Measurements from ENCODE around the gene TOLLIP. TPM values are rescaled to one million over a fixed set of nuclear protein-coding genes. Genes with fewer than 3 reads are reported as not detected.

TOLLIP gene
- total and polyA plus RNA-seq, 4 donors: 20.0 to 52.1 (median 34.9) TPM

- whole genome bisulfite sequencing, 2 donors: 95% methylated on average over 19 to 20 of the region's 20 CpGs
- ATAC-seq (ENCODE audit: low FRiP score) (no peak), DNase-seq (no peak)
- intact Hi-C loops (cut with DNase I): no loop called here
- Histone ChIP-seq H3K4me1 (ENCODE audit: control insufficient read depth in 1 of 2, insufficient read depth in 2 of 2, low read length in 2 of 2) (no peaks in the 10 kb centered on the region), H3K4me3 (ENCODE audit: low read length in 2 of 2) (no peak overlapping the region), H3K36me3 (ENCODE audit: control insufficient read depth in 1 of 2, insufficient read depth in 2 of 2, low read length in 1 of 2) (no peaks in the 10 kb centered on the region), H3K27ac (ENCODE audit: low read depth in 1 of 2, low read length in 2 of 2) (no peak overlapping the region), H3K9me3 (ENCODE audit: control insufficient read depth, low read length) (no peaks in the 10 kb centered on the region), H3K27me3 (ENCODE audit: control insufficient read depth in 1 of 2, insufficient read depth in 2 of 2, low read length in 1 of 2) (no peaks in the 10 kb centered on the region)
Observed at GRCh38 chr11:1242289-1242688, 67.1 kb downstream of the TOLLIP start.

GRCh38 chr11:1241706-1242105 lies 67.7 kb downstream of the TOLLIP start:
- WGBS, 2 donors: 93 to 97% methylated on average over 20 of the region's 20 CpGs
- no peak for DNase-seq
- Histone ChIP-seq H3K27me3 (ENCODE audit: control insufficient read depth in 1 of 2, insufficient read depth in 2 of 2, low read length in 1 of 2) (no peaks in the 10 kb centered on the region), H3K36me3 (ENCODE audit: control insufficient read depth in 1 of 2, insufficient read depth in 2 of 2, low read length in 1 of 2) (no peaks in the 10 kb centered on the region), H3K27ac (ENCODE audit: low read depth in 1 of 2, low read length in 2 of 2) (no peak overlapping the region), H3K4me3 (ENCODE audit: low read length in 2 of 2) (no peak overlapping the region), H3K4me1 (ENCODE audit: control insufficient read depth in 1 of 2, insufficient read depth in 2 of 2, low read length in 2 of 2) (no peaks in the 10 kb centered on the region), H3K9me3 (ENCODE audit: control insufficient read depth, low read length) (no peaks in the 10 kb centered on the region)
- ATAC-seq (ENCODE audit: low FRiP score): no peak
- intact Hi-C loops (cut with DNase I): no loop called here

DNA sequence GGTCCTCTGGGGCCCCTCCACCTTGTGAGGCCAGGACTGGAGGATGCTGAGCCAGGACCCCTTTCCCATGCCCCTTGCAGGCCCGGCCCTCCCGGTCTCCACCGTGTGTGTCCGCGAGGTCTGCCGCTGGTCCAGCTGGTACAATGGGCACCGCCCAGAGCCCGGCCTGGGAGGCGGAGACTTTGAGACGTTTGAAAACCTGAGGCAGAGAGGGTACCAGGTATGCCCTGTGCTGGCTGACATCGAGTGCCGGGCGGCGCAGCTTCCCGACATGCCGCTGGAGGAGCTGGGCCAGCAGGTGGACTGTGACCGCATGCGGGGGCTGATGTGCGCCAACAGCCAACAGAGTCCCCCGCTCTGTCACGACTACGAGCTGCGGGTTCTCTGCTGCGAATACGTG lies 68.7 kb downstream of the TOLLIP start:
- Histone ChIP-seq H3K9me3 (ENCODE audit: control insufficient read depth, low read length) (no peaks in the 10 kb centered on the region), H3K4me1 (ENCODE audit: control insufficient read depth in 1 of 2, insufficient read depth in 2 of 2, low read length in 2 of 2) (no peaks in the 10 kb centered on the region), H3K36me3 (ENCODE audit: control insufficient read depth in 1 of 2, insufficient read depth in 2 of 2, low read length in 1 of 2) (no peaks in the 10 kb centered on the region), H3K4me3 (ENCODE audit: low read length in 2 of 2) (no peak overlapping the region), H3K27me3 (ENCODE audit: control insufficient read depth in 1 of 2, insufficient read depth in 2 of 2, low read length in 1 of 2) (no peaks in the 10 kb centered on the region), H3K27ac (ENCODE audit: low read depth in 1 of 2, low read length in 2 of 2) (no peak overlapping the region)
- DNase-seq (no peak), ATAC-seq (ENCODE audit: low FRiP score) (no peak)
- 95 to 96% methylated on average over 25 of the region's 25 CpGs for WGBS, 2 donors
- intact Hi-C loops (cut with DNase I): no loop called here

DNA sequence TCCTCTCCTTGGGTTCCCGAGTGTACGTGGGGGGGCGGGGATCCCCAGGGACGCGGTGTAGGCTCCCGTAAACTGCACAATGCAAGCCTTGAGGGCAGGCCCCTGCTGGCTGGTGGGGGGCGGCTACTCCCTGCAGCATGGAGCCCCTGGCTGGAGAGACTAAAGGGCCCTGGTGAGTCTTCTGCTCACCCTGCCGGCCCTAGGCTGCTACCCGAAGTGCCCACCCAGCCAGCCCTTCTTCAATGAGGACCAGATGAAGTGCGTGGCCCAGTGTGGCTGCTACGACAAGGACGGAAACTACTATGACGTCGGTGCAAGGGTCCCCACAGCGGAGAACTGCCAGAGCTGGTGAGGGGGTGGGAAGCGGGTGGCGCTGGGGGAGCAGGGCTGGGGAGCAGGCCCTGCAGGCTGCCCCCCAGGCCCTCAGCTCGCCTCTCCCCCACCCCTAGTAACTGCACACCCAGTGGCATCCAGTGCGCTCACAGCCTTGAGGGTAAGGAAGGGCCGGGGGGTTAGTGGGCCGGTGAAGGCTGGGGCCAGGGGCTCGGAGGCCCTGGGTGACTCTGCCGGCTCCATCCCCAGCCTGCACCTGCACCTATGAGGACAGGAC lies 69.7 kb downstream of the TOLLIP start:
- ATAC-seq (ENCODE audit: low FRiP score) (peak; percentile 6), DNase-seq (no peak)
- Histone ChIP-seq H3K9me3 (ENCODE audit: control insufficient read depth, low read length) (no peaks in the 10 kb centered on the region), H3K4me1 (ENCODE audit: control insufficient read depth in 1 of 2, insufficient read depth in 2 of 2, low read length in 2 of 2) (no peaks in the 10 kb centered on the region), H3K27ac (ENCODE audit: low read depth in 1 of 2, low read length in 2 of 2) (no peak overlapping the region), H3K4me3 (ENCODE audit: low read length in 2 of 2) (no peak overlapping the region), H3K27me3 (ENCODE audit: control insufficient read depth in 1 of 2, insufficient read depth in 2 of 2, low read length in 1 of 2) (no peaks in the 10 kb centered on the region), H3K36me3 (ENCODE audit: control insufficient read depth in 1 of 2, insufficient read depth in 2 of 2, low read length in 1 of 2) (no peaks in the 10 kb centered on the region)
- intact Hi-C loops (cut with DNase I): no loop called here
- WGBS, 2 donors: 87 to 88% methylated on average over 23 of the region's 23 CpGs

DNA sequence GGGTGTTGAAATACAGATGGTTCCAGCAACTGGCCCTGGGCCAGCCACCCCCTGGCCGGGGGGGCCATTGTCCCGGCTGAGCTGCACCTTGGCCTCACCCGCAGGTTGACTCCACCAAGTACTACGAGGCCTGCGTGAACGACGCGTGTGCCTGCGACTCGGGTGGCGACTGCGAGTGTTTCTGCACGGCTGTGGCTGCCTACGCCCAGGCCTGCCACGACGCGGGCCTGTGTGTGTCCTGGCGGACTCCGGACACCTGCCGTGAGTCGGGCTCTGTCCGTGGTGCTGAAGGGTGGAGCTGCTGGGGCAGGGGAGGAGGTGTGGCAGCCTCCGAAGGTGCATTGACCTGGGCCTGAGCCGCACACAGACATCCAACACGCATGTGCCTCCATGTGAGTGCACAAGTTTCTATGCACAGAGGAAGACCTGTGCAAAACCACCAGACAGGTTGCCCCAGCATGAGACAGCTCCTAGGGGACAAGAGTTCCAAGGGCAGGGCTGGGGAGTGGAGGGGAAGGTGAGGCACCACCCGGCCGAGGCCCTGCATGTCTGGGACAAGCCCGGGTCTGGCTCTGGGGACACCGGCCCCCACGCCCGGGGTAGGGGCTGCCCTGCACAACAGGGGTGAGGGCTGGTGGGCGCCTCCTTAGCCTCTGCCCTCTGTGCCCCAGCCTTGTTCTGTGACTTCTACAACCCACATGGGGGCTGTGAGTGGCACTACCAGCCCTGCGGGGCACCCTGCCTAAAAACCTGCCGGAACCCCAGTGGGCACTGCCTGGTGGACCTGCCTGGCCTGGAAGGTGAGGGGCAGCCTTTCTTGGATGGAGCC lies 70.5 kb downstream of the TOLLIP start:
- H3K27me3 ChIP-seq (ENCODE audit: control insufficient read depth in 1 of 2, insufficient read depth in 2 of 2, low read length in 1 of 2): no peaks in the 10 kb centered on the region
- 64 to 66% methylated on average over 34 of the region's 34 CpGs for WGBS, 2 donors

DNA sequence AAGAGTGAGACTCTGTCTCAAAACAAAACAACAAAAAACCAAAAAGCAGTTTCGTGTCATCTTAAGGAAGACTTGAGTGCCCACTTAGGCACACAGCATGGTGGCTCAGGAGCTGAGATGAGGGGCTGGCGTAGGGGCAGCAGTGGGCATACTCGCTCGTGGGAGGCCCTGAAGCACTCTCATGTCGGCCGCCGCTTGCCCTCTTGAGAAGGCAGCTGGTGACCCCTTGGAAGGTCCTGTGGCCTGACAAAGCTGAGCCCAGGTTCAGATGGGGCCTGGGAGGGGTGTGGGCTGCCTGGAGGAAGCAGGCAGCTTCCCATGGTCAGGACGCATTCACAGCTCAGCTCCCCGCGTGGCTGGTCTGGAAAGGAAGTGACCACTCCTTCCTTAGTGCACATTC lies 71.6 kb downstream of the TOLLIP start:
- Histone ChIP-seq H3K9me3 (ENCODE audit: control insufficient read depth, low read length) (no peaks in the 10 kb centered on the region), H3K4me1 (ENCODE audit: control insufficient read depth in 1 of 2, insufficient read depth in 2 of 2, low read length in 2 of 2) (no peaks in the 10 kb centered on the region), H3K36me3 (ENCODE audit: control insufficient read depth in 1 of 2, insufficient read depth in 2 of 2, low read length in 1 of 2) (no peaks in the 10 kb centered on the region), H3K4me3 (ENCODE audit: low read length in 2 of 2) (no peak overlapping the region), H3K27ac (ENCODE audit: low read depth in 1 of 2, low read length in 2 of 2) (no peak overlapping the region), H3K27me3 (ENCODE audit: control insufficient read depth in 1 of 2, insufficient read depth in 2 of 2, low read length in 1 of 2) (no peaks in the 10 kb centered on the region)
- DNase-seq (peak in 1 of 2 donors; percentile 73), ATAC-seq (ENCODE audit: low FRiP score) (no peak)
- 76 to 88% methylated on average over 10 of the region's 10 CpGs for WGBS, 2 donors
- intact Hi-C loops (cut with DNase I): no loop called here

More for the DNA sequence above, 70.5 kb downstream of the TOLLIP start:
- Histone ChIP-seq H3K36me3 (ENCODE audit: control insufficient read depth in 1 of 2, insufficient read depth in 2 of 2, low read length in 1 of 2) (no peaks in the 10 kb centered on the region), H3K4me3 (ENCODE audit: low read length in 2 of 2) (no peak overlapping the region), H3K27ac (ENCODE audit: low read depth in 1 of 2, low read length in 2 of 2) (no peak overlapping the region), H3K4me1 (ENCODE audit: control insufficient read depth in 1 of 2, insufficient read depth in 2 of 2, low read length in 2 of 2) (no peaks in the 10 kb centered on the region), H3K9me3 (ENCODE audit: control insufficient read depth, low read length) (no peaks in the 10 kb centered on the region)
- no peak for DNase-seq
- ATAC-seq (ENCODE audit: low FRiP score): no peak
- intact Hi-C loops (cut with DNase I): no loop called here

- ATAC-seq (ENCODE audit: low FRiP score) (no peak), DNase-seq (peak; percentile 34 to 68)
- 80 to 86% methylated on average over 13 of the region's 13 CpGs for WGBS, 2 donors
Observed at GRCh38 chr11:1237128-1237580, 72.3 kb downstream of the TOLLIP start.

DNA sequence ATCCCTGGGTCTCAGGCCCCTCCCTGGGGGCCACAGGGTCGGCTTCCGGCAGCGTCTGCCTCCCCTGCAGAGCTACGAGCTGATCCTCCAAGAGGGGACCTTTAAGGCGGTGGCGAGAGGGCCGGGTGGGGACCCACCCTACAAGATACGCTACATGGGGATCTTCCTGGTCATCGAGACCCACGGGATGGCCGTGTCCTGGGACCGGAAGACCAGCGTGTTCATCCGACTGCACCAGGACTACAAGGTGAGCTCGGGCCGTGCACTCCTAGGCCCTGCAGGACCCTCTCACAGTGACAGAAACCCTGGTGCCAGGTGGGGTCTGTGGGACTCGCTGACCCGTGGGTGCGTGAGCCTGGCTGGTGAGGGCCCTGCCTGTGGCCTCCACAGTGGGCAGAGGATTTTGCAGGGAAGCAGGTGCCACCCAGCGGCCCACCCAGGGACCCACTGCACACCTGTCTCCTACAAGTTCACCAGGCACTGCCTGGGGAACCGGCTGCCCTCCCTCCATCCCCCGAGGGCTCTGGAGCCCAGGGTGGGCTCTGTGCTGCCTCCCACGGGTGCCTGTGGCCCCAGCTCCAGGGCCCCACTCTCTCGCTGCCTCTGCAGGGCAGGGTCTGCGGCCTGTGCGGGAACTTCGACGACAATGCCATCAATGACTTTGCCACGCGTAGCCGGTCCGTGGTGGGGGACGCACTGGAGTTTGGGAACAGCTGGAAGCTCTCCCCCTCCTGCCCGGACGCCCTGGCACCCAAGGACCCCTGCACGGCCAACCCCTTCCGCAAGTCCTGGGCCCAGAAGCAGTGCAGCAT lies 72.9 kb downstream of the TOLLIP start:
- ATAC-seq (ENCODE audit: low FRiP score) (no peak), DNase-seq (peak; percentile 41 to 70)
- H3K27ac ChIP-seq (ENCODE audit: low read depth in 1 of 2, low read length in 2 of 2): no peak overlapping the region
- WGBS, 2 donors: 89% methylated on average over 36 to 37 of the region's 37 CpGs
- H3K9me3 ChIP-seq (ENCODE audit: control insufficient read depth, low read length): no peaks in the 10 kb centered on the region
- H3K36me3 ChIP-seq (ENCODE audit: control insufficient read depth in 1 of 2, insufficient read depth in 2 of 2, low read length in 1 of 2): no peaks in the 10 kb centered on the region
- no peak overlapping the region for H3K4me3 ChIP-seq (ENCODE audit: low read length in 2 of 2)
- H3K4me1 ChIP-seq (ENCODE audit: control insufficient read depth in 1 of 2, insufficient read depth in 2 of 2, low read length in 2 of 2): no peaks in the 10 kb centered on the region
- H3K27me3 ChIP-seq (ENCODE audit: control insufficient read depth in 1 of 2, insufficient read depth in 2 of 2, low read length in 1 of 2): no peaks in the 10 kb centered on the region
- intact Hi-C loops (cut with DNase I): no loop called here

More at GRCh38 chr11:1237128-1237580, 72.3 kb downstream of the TOLLIP start:
- no peaks in the 10 kb centered on the region for H3K9me3 ChIP-seq (ENCODE audit: control insufficient read depth, low read length)
- no peaks in the 10 kb centered on the region for H3K36me3 ChIP-seq (ENCODE audit: control insufficient read depth in 1 of 2, insufficient read depth in 2 of 2, low read length in 1 of 2)
- intact Hi-C loops (cut with DNase I): no loop called here
- H3K4me3 ChIP-seq (ENCODE audit: low read length in 2 of 2): no peak overlapping the region
- H3K4me1 ChIP-seq (ENCODE audit: control insufficient read depth in 1 of 2, insufficient read depth in 2 of 2, low read length in 2 of 2): no peaks in the 10 kb centered on the region
- no peaks in the 10 kb centered on the region for H3K27me3 ChIP-seq (ENCODE audit: control insufficient read depth in 1 of 2, insufficient read depth in 2 of 2, low read length in 1 of 2)
- no peak overlapping the region for H3K27ac ChIP-seq (ENCODE audit: low read depth in 1 of 2, low read length in 2 of 2)
